HepG2 (cell line): ENCODE results near the gene PDZD2.

Source experiments
- MEIS1 ChIP-seq: sonication (generic); formaldehyde crosslinking; IDR thresholded peaks from 2 replicates; pipeline ENCODE4 v1.9.0; 2021; ENCODE audit warnings: mild to moderate bottlenecking, missing genetic modification reagents, moderate library complexity, borderline replicate concordance
- MLX ChIP-seq: IDR thresholded peaks from 2 replicates; pipeline ENCODE4 v1.6.1; 2016
- YY1 ChIP-seq: IDR thresholded peaks from 2 replicates; pipeline ENCODE4 v1.6.1; 2011; ENCODE audit warnings: low read length, low read depth, moderate library complexity, mild to moderate bottlenecking; ENCODE audit not compliant: insufficient read depth, insufficient replicate concordance
- ZBTB10 ChIP-seq: sonication (generic); formaldehyde crosslinking; IDR thresholded peaks from 2 replicates; pipeline ENCODE4 v1.4.0; 2020; ENCODE audit warnings: missing genetic modification reagents, borderline replicate concordance
- ZBTB37 ChIP-seq: sonication (generic); formaldehyde crosslinking; IDR thresholded peaks from 2 replicates; pipeline ENCODE4 v1.4.0; 2020; ENCODE audit warnings: mild to moderate bottlenecking, missing genetic modification reagents

- TF ChIP-seq MLX (CRISPR knock-in tag) (no peak), MEIS1 (CRISPR knock-in tag) (no peak), ZBTB37 (CRISPR knock-in tag) (no peak), YY1 (no peak), ZBTB10 (CRISPR knock-in tag) (no peak)
These were observed 406.0 kb downstream of the PDZD2 start for GRCh38 chr5:32044939-32045338.
